TTC549 (cell line): Measurements from ENCODE around the gene MYCBPAP.

ENCODE experiments used
- FAIRE-seq: peaks from 2 replicates; lab custom pipeline; 2012; peaks lifted over from hg19 to GRCh38; lab: Jason Lieb, UNC

Gene MYCBPAP

GRCh38 chr17:50558091-50558490 lies 49.9 kb downstream of the MYCBPAP start:
- FAIRE-seq = no peak

GRCh38 chr17:50558581-50558940 lies 50.3 kb downstream of the MYCBPAP start:
- FAIRE-seq = no peak

DNA sequence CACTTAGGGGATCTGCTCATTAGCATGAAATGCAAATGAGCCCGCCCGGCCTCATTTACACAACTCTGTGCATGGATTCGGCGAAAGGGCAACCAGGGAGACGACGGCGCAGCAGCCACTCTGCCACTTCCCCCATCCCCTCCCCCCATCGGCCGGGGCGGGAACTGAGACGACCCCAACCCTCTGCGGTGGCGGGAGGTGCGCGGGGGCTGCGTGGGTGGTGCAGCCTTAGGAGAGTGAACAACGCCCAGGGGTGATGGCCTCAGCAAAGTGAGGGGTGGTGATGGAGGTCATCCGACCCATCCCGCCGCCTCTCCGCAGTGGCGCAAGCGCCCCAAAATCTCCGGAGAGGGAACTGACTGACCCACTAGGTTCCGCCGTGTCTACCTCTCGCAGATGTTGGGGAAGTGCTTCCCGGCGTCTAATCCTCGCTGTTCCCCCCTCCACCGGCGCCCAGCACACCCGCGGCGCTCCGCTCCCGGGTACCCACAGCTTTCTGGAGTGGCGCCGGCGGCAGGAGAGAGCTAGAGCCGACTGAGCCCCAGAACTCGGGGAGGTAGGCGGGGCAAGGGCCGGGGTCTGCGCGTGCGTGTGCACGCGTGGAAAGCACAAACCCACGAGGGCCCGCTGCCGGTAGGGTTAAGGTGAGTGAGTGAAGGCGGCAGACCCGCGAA lies 50.8 kb downstream of the MYCBPAP start:
- no peak for FAIRE-seq

GRCh38 chr17:50559674-50560184 lies 51.5 kb downstream of the MYCBPAP start:
- FAIRE-seq = no peak

DNA sequence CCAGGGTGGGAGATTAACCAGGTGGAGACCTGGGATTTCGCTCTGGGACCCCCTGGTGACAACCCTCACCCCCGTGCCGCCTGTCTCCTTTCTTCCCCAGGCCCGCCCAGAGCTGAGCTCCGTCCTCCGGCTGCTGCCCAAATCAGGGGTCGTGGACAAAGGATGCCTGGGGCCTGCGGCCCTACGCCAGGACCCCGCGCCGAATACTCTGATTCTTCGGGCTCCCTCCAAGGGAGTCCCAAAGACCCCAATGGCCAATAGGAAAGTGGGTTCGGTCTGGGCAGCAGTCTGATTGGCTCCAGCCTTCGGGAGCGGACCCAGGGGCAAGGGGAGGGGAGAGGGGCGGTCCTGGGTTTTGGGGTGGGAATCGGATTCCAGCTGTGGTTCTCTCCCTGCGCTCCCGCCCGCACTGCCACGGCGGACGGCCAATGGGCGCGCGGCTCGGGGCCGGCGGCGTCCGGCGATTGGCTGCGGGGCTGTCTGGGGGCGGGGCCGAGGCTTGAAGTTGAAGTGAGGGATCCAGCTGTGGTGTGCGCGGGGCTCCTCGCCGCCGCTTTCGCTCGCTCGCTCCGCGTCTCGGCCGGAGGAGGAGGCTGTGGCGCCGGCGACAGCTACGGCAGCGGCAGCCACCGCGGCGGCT lies 52.1 kb downstream of the MYCBPAP start, which contains the start of gene CACNA1G:
TSS of gene CACNA1G (plus strand) at position 531 of the 640 bp plus-strand sequence. CDS start 745 bp downstream, outside the sequence.
- no peak for FAIRE-seq

DNA sequence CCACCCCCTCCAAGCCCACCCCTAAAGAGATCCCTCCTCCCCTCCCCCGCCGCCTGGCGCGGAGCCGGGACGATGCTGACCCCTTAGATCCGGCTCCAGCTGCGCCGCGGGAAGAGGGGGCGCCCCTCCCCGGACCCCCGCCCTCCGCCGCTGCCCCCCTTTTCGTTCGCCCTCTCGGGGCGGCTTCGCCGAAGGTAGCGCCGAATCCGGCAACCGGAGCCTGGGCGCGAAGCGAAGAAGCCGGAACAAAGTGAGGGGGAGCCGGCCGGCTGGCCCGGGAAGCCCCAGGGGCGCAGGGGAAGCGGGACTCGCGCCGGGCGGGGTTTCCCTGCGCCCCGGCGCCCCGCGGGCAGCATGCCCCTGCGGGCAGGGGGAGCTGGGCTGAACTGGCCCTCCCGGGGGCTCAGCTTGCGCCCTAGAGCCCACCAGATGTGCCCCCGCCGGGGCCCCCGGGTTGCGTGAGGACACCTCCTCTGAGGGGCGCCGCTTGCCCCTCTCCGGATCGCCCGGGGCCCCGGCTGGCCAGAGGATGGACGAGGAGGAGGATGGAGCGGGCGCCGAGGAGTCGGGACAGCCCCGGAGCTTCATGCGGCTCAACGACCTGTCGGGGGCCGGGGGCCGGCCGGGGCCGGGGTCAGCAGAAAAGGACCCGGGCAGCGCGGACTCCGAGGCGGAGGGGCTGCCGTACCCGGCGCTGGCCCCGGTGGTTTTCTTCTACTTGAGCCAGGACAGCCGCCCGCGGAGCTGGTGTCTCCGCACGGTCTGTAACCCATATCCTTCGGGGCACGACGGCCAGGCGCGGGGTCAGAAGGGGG lies 52.9 kb downstream of the MYCBPAP start:
- FAIRE-seq = no peak

- no peak for FAIRE-seq
These were observed 53.5 kb downstream of the MYCBPAP start for GRCh38 chr17:50561746-50562141.

- FAIRE-seq = no peak
These were observed 54.2 kb downstream of the MYCBPAP start for GRCh38 chr17:50562242-50563091.

DNA sequence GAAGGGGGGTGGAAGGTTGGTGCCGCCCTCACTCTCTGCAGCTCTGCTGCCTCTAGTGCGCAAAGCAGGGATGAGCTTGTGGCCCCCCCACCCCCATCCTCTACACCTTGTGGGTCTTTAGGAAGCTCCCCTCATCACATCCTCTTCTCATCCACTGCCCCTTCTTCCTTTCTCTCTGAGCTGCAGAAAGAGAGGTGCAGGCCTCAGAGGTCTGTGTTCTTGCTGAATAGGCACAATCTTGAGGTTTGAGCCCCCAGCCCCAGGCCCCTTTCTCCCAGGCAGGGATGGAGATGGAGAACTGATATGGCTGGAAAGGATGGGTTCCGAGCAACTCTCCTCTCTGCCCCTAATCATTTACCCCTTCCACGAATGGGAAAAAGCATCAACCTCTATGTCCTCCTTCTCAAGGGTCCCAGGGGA lies 54.9 kb downstream of the MYCBPAP start:
- FAIRE-seq = no peak

- FAIRE-seq = no peak
These were observed 56.7 kb downstream of the MYCBPAP start for GRCh38 chr17:50564916-50565315.

DNA sequence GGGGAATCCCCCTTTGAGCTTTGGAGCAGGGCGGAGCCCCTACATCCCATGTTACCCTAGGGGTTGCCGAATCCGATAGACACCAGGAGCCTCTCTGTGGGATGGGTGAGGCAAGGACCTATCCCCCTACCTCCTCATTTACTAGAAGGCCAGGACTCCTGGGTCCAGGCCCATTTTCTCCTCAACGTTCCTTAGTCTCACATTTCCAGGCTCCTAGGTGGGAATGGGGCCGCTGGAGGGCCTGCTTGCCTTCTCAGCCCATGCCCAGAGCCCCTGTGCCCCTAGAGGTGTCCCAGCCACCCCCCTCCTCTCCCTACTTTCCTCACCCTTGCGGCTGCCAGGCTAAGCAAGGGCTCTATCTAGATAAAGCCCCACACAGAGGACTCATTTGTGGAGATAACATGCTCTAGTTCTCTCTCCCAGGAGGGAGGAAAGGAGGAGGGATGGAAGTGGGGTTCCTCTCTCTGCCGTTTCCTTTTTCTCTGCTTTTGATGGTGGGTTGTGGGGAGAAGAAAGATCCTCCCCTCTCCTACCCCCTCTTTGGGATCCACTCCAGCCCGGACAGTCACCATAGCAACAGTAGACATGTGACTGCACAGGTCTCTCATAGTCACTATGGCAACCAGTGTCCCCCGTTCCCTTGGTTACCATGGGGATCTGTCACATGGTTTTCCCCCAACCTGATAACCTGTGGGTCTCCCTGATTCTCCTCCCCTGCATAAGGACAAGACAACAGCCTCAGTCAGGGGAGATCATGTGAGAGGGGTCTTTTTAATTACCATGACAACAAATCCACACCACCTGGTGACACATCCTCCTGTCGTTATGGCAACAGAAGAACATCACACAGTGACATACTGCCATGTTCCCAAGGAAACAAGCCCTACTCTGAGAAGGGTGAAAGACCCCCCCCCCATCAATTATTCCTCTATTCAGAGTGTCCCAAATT lies 57.4 kb downstream of the MYCBPAP start:
- FAIRE-seq = no peak

DNA sequence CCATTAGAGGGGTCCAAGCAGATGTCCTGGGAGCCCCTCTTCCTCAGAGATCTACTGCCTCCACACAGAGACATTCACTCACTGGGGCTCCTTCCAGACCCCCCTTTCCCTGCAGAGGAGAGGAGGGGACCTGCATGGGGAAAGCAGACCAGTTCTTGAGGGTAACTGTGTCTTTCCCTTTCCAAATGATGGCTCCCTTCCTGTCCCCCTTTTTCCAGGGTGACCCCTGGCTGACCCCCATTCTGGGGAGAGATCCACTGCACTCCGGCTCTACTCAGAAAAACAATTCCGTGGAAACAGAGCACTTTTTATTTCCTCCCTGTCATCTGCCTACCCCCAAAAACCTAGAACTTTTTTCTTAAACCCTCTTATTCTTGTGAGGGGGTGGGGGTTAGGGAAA lies 58.6 kb downstream of the MYCBPAP start:
- FAIRE-seq = no peak

GRCh38 chr17:50568659-50569058 lies 60.4 kb downstream of the MYCBPAP start:
- FAIRE-seq = no peak

- no peak for FAIRE-seq
These were observed 61.4 kb downstream of the MYCBPAP start for GRCh38 chr17:50569592-50569991.

- FAIRE-seq = no peak
These were observed 61.8 kb downstream of the MYCBPAP start for GRCh38 chr17:50570032-50570431.

- FAIRE-seq = no peak
These were observed 62.3 kb downstream of the MYCBPAP start for GRCh38 chr17:50570528-50570927.

- FAIRE-seq = no peak
These were observed 63.4 kb downstream of the MYCBPAP start for GRCh38 chr17:50571681-50572080.

DNA sequence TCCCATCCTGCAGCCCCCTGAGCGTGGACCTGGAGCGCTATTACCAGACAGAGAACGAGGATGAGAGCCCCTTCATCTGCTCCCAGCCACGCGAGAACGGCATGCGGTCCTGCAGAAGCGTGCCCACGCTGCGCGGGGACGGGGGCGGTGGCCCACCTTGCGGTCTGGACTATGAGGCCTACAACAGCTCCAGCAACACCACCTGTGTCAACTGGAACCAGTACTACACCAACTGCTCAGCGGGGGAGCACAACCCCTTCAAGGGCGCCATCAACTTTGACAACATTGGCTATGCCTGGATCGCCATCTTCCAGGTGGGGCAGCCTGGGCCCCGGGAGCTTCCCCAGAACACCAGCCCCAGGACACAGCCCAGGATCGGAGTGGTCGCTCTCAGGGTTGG lies 64.3 kb downstream of the MYCBPAP start:
- no peak for FAIRE-seq

DNA sequence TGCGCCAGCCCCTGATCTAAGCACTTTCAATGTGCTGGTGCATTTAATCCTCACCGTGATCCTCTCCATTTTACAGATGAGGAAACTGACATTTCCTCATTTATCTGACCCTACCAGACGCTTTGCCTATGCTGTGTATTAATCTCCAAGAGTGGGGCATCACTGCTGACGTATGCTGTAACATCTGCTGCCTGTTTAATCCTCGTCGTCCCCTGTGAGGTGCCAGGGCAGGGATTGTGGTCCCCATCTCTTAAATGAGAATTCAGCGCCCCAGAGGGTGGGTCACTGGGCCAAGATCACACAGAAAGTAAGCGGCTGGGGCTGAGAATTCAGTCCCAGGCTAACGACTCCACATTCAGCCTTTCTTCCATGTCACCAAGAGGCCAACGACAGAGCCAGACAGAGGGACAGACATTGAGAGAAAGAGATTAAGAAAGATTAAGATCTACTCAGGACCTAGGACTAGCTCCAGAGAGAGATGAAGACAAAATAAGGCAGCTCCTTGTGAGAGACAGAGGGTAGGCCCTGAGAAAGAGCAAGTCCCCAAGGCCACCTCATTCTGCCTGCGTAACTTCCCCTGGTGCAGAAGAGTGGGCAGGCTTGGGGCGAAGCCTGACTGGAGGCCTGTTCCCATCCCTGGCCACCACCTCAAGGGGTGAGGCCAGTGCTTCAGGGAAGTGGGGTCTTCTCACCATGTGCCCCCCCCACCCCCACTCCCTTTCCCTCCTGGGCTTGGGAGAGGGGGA lies 65.8 kb downstream of the MYCBPAP start:
- no peak for FAIRE-seq

DNA sequence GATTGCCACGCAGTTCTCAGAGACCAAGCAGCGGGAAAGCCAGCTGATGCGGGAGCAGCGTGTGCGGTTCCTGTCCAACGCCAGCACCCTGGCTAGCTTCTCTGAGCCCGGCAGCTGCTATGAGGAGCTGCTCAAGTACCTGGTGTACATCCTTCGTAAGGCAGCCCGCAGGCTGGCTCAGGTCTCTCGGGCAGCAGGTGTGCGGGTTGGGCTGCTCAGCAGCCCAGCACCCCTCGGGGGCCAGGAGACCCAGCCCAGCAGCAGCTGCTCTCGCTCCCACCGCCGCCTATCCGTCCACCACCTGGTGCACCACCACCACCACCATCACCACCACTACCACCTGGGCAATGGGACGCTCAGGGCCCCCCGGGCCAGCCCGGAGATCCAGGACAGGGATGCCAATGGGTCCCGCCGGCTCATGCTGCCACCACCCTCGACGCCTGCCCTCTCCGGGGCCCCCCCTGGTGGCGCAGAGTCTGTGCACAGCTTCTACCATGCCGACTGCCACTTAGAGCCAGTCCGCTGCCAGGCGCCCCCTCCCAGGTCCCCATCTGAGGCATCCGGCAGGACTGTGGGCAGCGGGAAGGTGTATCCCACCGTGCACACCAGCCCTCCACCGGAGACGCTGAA lies 67.5 kb downstream of the MYCBPAP start:
- no peak for FAIRE-seq
